ENCODE measurements around the gene TMEM161B. TPM values are rescaled to one million over a fixed set of nuclear protein-coding genes. Genes with fewer than 3 reads are reported as not detected.

TMEM161B gene
- total and polyA plus RNA-seq, 2 donors (not counting 3 experiments of a cell fraction or from before 2014, with no cell fraction given) = 5.3 to 11.6 TPM

- H4K20me1 ChIP-seq (replicated peaks; ENCODE audit: control insufficient read depth, extremely low read depth, insufficient read depth, low read length) = peaks cover 9% of the 10 kb centered on the region
- no peak overlapping the region for H3K27ac ChIP-seq (ENCODE audit: insufficient read depth, low read depth, low read length)
- no peaks in the 10 kb centered on the region for H3K4me1 ChIP-seq (ENCODE audit: control insufficient read depth, extremely low read depth, insufficient read depth, low read length)
- H2AFZ ChIP-seq (ENCODE audit: low read depth, low read length) = no peak overlapping the region
- no peaks in the 10 kb centered on the region for H3K36me3 ChIP-seq (ENCODE audit: control insufficient read depth in 2 of 2, extremely low read depth in 1 of 2, insufficient read depth in 2 of 2, low read length in 2 of 2)
- H3K9me3 ChIP-seq (replicated peaks; ENCODE audit: control insufficient read depth, insufficient read depth, low read length) = no peaks in the 10 kb centered on the region
- H3K27me3 ChIP-seq (ENCODE audit: control insufficient read depth in 2 of 2, insufficient read depth in 2 of 2, low read length in 2 of 2) = no peaks in the 10 kb centered on the region
- no TSS peak for BruUV-seq (replicated peaks)
- H3K9ac ChIP-seq (replicated peaks; ENCODE audit: extremely low read depth, insufficient read depth, low read length) = no peak overlapping the region
- peaks cover 73% of the 10 kb centered on the region for H3K79me2 ChIP-seq (ENCODE audit: control insufficient read depth, insufficient read depth, low read length)
- FAIRE-seq (peak; percentile 18), DNase-seq (ENCODE audit: low read depth, low spot score) (no peak)
- ChIA-PET CTCF (no interaction called here), POLR2A (no interaction called here)
- H3K4me2 ChIP-seq (ENCODE audit: insufficient read depth, low read length) = no peak overlapping the region
- no peak overlapping the region for H3K4me3 ChIP-seq (replicated peaks in 1 of 3; ENCODE audit: insufficient read depth in 1 of 3, low read depth in 1 of 3, low read length in 3 of 3)
- TF ChIP-seq CTCF (IDR thresholded peaks at IDR 0.05; ENCODE audit: extremely low read depth in 1 of 2, insufficient read depth in 1 of 2, low read depth in 1 of 2, low read length in 2 of 2) (no peak), POLR2AphosphoS5 (IDR thresholded peaks at IDR 0.05; ENCODE audit: insufficient read depth, low read depth, low read length) (no peak), GATA2 (IDR thresholded peaks at IDR 0.05; ENCODE audit: insufficient read depth, insufficient read length, low read depth, low read length) (no peak), POLR2A (IDR thresholded peaks at IDR 0.05; ENCODE audit: low read depth, low read length) (no peak), JUN (IDR thresholded peaks at IDR 0.05; ENCODE audit: borderline replicate concordance, insufficient read depth, insufficient read length, low read depth) (no peak), MYC (IDR thresholded peaks at IDR 0.05; ENCODE audit: low read depth, low read length) (no peak), FOS (IDR thresholded peaks at IDR 0.05; ENCODE audit: borderline replicate concordance, insufficient read depth, low read length) (no peak), EZH2 (IDR thresholded peaks at IDR 0.05; ENCODE audit: borderline replicate concordance, low read depth, low read length, severe bottlenecking) (no peak)
- TF ChIP-seq, protein P1, sequence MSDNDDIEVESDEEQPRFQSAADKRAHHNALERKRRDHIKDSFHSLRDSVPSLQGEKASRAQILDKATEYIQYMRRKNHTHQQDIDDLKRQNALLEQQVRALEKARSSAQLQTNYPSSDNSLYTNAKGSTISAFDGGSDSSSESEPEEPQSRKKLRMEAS (IDR thresholded peaks at IDR 0.05; ENCODE audit: insufficient read depth, insufficient read length) = no peak
- no peaks in the 10 kb centered on the region for H3K9me1 ChIP-seq (replicated peaks; ENCODE audit: control insufficient read depth, extremely low read depth, insufficient read depth, low read length)
- dilution Hi-C loops (cut with MboI; ENCODE audit: extremely low pct_ligation_motif_present, low sequenced_read_pairs) (no loop called here), intact Hi-C loops (cut with micrococcal nuclease) (no loop called here)
These were observed 14.3 kb downstream of the TMEM161B start for GRCh38 chr5:88254320-88254719.

Data from endothelial cell of umbilical vein (primary cell).